GM23248 (cell line): Measurements from ENCODE around the gene KCNIP1.

Source experiments
- EZH2 ChIP-seq: fragments of 200-600 bp; sonication (generic); IDR thresholded peaks from 2 replicates; pipeline ENCODE4 v1.6.1; 2018; ENCODE audit warnings: antibody characterized with exemption, mild to moderate bottlenecking; ENCODE audit not compliant: insufficient read depth, poor library complexity, severe bottlenecking
- EZH2phosphoT487 ChIP-seq: fragments of 200-600 bp; sonication (generic); IDR thresholded peaks from 2 replicates; pipeline ENCODE4 v1.6.1; 2018; ENCODE audit warnings: antibody characterized with exemption, moderate library complexity, mild to moderate bottlenecking, low read depth; ENCODE audit not compliant: insufficient read depth

GRCh38 chr5:170693701-170694100 lies 189.9 kb downstream of the KCNIP1 start:
- TF ChIP-seq EZH2: no peak
- no peak for TF ChIP-seq EZH2phosphoT487
